Iris pigment epithelial cell (primary cell): ENCODE data around the gene THUMPD3.

Experiments
- DNase-seq: peaks from one replicate; pipeline ENCODE4 v3.0.0-alpha.2; 2011; ENCODE audit warnings: low read depth

Gene THUMPD3

DNA sequence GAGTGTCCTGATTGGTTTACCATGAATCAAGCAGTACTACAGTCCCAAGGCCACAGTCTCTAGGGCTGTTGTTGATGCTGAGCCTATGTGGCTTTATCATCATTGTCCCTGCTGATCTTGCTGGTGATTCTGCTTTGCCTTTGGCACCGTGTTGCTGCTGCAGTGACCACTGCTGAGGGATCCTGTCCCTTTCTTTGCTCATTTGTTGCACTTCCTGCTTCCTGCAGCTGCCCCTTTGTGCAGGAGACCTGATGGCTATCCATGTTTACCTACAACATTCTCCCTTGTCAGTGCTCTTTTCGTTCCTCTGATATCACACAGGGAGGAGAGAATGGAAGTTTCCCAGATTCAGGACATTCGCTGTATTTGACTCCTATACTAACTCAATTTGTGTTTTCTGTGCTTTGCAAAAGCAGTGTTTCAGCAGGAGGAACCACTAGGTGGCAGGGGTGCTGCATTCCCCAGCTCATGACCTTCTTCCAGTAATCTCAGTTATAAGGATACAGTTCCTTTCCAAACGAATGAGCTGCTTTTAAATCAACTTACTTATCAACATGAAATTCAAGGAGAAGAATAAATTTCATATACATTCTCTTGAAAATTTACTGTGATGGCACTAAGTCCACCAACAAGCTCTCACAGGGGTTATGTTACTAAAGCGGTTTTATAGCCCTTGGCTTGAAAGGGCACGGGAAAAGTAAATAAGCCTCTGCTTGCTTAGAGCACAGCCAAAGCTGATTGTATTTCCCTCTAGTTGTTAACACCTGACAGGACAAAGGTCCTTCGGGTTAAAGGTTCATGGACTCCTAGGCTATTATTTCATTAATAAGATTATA is 9.7 kb upstream of the THUMPD3 start:
- DNase-seq, result peak; percentile 72

DNA sequence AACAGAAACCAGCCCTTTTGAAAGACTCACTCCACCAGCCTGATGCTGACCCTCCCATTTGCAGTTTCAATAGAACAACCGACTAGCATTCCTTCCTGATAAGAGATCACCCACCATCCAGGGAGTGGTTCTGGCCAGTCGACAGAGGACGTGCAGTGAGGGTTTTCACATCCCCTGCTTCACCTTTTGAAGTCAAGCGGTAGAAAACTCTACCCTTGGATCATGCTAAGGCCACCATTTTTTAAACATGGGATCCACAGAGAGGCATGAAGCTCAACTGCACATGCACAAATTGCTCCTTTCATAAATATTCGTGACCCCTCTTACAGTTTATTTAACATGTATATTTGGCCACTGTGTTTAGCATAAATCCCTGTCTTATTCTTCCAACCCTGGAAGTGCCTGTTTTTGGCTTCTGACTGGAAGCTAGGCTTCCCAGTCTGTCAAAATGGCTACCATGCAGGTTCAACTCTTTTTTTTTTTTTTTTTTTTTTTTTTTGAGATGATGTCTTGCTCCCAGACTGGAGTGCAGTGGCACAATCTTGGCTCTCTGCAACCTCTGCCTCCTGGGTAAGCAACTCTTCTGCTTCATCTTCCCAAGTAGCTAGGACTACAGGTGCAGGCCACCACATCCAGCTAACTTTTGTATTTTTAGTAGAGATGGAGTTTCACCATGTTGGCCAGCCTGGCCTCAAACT is 1.0 kb upstream of the THUMPD3 start:
- DNase-seq, result no peak

DNA sequence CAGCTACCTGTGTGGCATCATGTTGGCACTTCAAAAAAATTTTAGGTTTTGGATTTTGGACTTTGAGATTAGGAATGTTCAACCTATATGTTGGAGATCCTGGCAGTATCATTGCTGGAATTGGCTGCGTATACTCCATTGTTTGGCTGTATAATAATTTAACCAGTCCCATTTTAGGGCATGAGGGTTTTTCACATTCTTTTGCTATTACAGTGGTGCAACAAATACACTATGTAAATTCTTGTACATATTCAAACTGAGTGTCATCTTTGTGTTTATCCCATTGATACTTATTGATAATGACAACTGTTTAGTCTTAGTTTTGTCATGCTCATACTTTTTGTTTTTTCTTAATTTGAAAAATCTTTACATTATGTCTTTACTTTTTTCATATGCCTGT is 6.7 kb downstream of the THUMPD3 start:
- no peak for DNase-seq

DNA sequence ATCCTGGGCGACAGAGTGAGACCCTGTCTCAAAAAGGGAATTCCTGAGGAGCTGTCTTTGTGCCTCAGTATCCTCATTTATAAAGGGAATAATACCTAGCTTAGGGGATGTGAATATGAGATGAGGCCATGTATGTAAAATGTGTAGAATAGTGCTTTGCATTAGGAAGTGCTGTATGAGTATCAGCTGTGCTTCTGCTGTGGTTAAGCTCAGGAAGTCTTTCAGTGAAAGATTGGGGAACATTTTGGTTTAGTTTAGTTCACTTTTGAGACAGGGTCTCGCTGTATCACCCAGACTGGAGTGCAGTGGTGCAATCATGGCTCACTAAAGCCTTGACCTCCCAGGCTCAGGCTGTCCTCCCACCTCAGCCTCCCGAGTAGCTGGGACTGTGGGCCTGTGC is 10.6 kb downstream of the THUMPD3 start:
- DNase-seq, result no peak

DNA sequence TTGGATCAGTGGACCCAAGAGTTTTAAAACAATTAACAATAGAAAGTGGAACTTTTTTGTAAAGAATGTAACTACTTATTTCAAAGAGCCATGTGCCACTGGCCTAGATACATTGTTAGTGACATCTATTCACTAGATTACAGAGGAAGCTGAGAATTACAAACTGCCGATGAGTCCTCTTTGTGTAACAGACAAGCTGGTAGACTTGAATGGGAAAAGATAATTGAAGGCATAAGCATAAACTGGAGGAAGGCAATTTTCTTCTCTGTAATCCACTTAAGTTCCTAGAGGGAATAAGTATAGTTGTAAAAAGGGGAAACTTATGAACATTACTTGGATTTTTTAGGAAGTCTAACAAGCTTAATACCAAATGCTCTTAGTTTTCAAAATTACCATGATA is 15.1 kb downstream of the THUMPD3 start:
- no peak for DNase-seq

DNA sequence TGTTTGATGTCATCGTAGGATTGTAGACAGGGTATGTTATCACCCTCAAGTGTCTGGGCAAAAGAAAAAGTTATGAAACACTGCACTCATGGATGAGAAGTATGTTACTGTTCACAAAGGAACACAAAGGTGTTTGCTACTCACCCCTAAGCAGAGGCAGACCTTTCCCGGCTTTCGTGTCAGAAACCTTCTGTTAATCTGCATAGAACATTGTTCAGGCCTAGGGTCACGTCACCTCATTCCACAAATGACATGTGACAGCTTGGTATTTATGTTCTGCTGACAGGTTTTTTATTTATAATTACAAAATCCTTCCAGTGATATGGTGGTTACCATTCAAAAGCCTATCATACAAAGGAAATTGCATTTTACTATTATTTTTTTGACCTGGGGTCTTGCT is 16.5 kb downstream of the THUMPD3 start:
- no peak for DNase-seq

DNA sequence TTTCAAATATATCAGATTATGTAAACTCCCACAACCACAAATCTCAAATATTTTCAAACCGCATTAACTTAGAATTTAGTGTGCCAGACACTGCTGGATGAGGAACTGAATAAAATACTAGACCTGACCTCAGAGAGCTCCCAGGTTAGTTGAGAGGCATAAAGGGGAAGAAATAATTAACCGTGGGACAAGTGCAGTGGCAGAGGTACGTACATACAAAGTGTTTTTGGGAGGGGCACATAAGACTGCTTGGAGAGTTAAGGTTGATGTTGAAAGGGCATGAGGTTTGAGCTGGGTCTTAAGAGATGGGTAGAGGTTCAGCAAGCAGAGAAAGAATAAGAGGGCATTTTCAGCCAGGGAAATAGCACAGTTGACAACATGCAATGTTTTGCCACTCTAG is 17.2 kb downstream of the THUMPD3 start:
- DNase-seq, result no peak

DNA sequence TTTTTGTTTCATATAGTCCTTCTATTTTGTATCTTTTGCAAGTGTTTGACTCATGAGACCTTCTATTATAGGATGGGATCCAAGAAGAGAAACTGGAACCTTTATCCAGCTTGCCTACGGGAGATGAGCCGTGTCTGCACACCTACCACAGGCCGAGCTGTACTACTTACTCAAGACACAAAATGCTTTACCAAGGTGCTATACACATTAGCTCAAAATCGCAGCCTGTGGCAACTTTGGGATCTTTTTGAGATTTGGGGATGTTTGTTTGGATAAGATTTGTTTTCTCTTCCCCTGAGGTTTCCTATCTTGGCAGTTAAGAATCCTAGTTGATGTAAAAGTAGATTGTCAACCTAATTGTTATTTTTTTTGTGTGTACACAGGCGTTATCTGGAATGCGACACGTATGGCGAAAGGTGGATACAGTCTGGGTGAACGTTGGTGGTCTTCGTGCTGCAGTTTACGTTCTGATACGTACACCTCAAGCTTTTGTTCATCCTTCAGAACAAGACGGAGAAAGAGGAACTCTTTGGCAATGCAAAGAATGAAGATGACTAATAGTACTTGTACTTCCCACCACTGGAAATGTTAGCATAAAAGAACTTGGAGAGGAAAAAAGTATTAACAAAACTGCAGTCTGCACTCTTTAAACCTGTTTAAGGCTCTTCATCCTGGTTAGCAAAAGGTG is 21.4 kb downstream of the THUMPD3 start:
- DNase-seq, result peak; percentile 72

DNA sequence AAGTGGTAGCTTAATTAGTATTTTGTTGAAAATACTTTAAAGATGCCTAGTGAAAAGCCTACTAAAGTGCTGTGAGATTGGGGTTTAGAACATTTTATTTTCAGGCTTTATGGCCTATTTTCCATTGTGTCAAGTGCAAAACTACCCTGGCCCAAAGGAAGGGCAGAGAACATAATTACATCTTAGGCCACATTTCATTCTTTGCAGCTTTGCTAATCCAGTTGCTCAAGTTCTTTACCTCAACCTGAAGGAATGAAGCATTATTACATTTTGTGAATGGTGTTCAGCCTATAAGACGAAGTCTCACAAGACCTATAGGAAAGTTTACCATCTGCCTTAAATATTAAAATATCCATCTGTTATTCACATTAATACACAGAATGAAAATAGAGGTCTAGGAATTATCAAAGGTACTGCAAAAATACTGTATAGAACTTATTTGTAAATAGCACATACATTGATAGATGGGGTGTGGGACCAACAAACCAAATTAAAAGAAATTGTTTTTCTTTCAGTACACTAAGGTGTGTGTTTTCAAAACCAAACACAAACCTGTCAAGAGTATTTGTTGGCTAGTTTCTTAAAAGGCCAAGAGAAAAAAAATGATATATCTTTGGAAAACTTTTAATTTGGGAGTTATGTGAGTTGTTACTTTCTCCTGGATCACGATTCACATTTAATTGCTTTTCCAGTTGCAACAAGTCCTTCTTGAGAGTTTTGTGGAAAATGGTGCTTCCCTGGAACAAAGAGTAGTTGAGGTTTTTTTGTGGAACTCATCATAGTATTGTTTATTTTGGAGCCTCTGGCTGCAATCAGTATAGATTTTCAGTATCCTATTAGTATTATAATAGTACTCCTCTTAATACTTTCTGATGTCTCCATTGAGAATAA is 22.6 kb downstream of the THUMPD3 start:
- DNase-seq, result peak; percentile 29

DNA sequence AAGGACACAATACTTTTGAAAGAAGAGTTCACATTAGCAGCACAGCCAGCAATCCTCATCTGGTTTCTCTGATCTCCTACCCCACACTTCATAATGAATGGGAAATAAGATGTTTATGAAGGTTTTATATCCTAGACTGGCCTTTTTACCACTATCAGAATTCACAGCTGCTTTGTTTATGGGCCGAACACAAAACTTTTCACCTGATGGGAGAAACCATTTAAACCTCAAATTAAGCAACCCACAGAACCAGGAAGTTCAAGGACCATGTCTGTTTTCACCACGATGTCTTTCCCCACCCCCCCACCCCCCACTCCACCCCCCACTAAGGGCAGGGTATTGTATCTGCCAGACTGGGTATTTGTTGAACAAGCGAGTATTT is 23.2 kb downstream of the THUMPD3 start:
- no peak for DNase-seq

DNA sequence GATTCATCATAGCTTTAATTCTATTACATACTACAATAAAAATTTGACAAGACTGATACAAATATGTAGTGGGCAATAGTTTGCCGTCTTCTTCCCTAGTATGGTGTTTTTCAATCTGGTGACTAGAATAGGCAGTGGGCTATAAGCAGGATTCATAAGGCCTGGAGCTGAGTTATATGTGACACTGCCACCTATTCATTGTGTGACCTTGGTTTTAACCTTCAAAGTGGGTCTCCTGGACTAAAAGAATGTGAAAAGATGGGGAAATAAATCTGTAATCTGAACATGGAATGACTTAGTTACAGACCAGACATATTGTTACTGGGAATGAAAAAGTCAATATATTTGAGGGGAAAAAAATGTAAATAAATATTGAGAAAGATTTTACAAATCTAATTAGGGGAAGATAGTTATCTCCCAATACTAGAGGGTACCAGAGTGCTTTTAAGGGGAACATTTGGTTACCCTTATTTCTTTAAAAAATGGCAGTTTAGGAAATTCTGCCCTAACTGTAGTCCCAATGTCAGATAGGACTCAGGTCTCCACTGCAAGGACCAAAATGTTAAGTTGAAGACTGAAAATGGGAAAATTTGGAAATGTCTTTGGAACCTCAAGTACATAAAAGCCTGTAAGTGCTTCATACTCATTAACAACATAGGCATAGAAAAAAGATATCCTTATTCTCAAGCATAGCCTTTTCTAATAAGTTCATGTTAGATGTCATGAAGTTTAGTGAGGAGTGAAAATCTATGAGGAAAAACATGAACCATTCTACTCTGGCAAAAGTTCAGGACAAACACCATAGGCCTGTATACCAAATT is 23.9 kb downstream of the THUMPD3 start:
- no peak for DNase-seq

DNA sequence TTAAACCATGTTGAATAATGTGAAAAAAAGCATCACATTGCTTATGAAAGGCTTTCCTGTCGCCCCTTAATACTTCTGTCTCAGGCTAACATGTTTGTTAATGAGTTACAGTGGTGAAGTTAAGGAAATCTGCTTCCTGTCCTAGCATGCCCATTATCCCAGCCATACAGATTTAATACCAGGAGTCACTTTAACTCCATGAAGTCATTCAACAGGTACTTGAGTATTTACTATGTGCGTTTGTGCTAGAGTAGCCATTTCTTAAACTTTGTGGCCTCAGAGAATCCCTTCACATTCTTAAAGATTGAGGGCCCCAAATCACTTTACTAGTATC is 24.4 kb downstream of the THUMPD3 start:
- no peak for DNase-seq

DNA sequence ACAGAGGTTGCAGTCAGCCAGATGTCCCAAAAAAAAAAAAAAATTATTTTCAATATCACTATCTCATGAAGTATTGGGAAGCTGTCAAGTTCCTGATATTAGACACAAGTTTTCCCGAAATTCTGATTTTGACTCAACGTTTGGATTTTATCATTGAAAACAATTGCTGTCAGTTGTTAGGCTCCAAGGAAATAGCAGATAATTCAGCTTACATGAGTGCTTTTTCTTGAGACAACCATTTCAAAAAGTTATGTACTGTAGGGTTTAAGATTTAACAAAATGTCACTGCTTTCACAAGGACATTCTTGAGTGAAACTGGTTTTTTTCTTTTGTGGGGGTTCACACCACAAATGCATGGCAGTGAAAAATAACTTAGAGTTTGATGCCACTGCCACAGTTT is 25.3 kb downstream of the THUMPD3 start:
- no peak for DNase-seq

DNA sequence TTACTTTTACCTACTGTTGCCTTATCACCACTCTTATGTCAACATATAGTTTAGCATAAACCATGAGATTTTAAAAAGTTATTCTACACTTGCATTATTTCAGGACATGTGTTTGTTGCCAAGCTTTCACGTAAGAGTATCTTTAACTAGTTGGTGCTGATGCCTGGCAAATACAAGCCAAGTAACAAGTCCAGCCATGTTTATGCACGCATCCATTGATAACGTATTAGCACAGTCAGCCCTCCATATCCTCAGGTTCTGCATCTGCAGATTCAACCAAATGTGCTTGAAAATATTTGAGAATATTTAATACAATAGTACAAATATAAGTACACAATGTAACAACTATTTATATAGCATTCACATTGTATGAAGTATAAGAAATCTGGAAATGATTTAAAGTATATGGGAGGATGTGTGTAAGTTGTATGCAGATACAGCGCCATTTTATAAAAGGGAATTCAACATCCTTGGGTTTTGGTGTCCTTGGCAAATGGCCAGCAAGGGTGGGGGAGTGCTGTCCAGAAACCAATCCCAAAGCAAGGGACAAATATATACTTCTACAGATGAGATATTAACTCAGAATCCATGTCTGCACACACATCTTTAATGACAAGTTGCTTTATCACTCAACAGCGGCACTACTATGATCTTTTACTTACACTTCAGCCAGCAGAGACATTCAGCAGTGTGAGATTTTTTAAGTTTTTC is 25.9 kb downstream of the THUMPD3 start:
- no peak for DNase-seq

DNA sequence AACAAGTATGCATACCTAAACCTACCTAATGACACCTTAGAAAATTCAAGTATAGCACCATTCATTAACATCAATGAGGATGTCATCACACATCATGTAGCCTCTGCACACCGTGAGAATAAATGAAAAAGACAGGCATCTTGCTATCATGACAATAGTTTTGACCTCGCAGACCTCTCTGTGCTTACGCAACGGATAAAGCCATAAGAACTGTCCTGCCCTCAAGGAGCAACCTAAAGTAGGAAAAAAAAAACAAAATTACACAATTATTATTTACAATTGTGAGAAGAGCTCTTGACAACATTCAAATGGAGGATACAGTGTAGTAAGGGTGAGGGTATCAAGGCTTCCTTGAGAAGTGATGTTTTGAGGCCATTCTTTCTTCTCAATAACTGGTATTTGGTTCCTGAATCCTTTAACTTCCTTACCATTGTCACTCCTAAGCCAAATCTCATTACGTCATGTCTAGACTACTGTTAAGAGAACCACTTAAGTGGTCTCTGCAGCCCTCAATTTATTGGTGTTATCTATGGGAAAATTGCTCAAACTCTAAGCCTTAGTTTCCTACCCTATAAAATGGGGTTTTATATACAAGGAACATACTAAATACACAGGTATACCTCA is 27.5 kb downstream of the THUMPD3 start:
- no peak for DNase-seq

DNA sequence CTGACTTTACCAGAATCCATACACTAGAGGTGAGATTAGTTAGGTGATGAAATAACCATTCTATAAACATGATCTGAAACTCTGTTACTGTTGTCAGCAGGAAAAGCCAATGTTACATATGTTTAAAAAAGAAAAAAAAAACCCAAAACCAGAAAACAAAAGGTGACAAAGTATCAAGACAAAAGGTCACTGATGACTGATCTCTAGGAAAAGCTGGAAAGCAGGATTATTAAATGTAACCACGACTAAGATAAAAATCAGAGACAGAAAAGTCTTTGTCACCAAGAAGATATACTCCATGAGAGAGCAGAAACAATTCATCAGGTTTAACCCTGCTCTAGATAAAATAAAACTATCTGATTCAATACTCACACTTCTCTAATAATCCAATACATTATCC is 29.2 kb downstream of the THUMPD3 start:
- DNase-seq, result no peak

DNA sequence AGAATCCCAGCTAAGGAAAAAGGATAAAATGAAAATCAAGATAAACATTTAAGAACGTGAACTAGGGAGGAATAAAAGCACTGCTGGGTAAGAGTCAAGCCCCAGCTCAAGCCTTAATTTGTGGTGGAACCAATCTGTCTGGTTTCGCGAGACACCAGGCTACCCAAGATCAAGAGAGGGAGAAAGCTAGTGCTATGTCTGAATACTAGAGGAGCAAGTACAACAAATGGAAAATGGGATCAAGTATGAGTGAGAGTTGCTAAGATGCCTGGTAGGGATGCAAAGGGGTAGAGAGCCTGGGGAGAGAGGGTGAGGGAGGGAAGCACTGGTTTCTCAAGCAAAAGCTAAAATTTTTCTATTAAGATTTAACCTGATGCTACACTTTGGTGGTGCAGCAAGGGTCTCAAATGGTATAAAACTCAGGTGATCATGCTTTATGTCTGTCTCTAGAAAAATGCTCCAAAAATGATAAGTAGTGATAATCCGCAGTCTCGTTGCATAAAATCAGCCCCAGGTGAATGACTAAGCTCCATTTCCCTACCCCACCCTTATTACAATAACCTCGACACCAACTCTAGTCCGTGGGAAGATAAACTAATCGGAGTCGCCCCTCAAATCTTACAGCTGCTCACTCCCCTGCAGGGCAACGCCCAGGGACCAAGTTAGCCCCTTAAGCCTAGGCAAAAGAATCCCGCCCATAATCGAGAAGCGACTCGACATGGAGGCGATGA is 32.9 kb downstream of the THUMPD3 start:
- DNase-seq, result no peak

DNA sequence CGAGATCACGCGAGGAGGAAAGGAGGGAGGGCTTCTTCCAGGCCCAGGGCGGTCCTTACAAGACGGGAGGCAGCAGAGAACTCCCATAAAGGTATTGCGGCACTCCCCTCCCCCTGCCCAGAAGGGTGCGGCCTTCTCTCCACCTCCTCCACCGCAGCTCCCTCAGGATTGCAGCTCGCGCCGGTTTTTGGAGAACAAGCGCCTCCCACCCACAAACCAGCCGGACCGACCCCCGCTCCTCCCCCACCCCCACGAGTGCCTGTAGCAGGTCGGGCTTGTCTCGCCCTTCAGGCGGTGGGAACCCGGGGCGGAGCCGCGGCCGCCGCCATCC is 33.4 kb downstream of the THUMPD3 start:
- DNase-seq, result peak; percentile 99

DNA sequence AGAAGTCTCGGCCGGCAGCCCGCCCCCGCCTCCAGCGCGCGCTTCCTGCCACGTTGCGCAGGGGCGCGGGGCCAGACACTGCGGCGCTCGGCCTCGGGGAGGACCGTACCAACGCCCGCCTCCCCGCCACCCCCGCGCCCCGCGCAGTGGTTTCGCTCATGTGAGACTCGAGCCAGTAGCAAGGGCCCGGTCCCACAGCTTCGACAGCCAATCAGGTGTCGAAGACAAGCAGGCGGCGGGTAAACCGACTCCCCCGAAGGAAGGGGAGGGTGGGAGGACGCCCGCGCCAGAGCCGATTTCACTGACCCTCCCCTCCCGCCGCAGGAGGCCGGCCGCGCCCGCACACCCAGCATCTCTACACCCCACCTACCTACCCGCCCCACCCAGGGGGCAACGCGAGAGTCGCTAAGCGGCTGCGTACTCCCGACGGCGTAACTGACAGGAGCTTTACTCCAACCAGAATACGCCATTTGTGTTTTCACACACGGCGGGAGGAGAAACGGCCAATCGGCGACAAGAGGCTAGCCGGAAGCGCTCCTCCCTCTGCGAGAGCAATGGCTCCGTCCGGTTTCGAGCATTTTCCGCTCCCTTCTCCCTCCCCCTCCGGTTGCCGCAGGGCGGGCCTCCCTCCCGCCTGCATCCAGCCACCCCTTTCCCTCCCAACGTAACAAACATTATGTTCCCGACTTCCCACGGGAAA is 33.9 kb downstream of the THUMPD3 start:
- DNase-seq, result peak; percentile 100
